ENCODE results near the gene INPP5D.

DNA sequence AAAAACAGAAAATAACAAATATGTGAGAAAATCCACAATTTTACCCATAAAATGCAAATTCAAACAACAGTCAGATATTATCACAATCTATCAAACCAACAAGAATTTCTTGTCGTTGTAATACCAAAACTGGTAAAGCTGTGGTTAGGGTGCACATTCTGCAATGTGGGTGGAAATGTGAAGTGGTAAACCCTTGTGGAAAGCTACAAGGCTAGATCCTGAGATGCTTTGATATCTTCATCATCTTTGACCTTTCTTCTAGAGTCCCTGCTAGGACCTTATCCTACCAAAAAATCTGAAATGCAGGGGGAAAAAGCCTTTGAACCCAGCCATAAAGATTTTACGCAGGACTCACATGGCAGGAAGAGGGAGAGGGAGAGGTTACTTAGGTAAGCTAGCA is 174.1 kb downstream of the INPP5D start:
- TF ChIP-seq, protein P1, sequence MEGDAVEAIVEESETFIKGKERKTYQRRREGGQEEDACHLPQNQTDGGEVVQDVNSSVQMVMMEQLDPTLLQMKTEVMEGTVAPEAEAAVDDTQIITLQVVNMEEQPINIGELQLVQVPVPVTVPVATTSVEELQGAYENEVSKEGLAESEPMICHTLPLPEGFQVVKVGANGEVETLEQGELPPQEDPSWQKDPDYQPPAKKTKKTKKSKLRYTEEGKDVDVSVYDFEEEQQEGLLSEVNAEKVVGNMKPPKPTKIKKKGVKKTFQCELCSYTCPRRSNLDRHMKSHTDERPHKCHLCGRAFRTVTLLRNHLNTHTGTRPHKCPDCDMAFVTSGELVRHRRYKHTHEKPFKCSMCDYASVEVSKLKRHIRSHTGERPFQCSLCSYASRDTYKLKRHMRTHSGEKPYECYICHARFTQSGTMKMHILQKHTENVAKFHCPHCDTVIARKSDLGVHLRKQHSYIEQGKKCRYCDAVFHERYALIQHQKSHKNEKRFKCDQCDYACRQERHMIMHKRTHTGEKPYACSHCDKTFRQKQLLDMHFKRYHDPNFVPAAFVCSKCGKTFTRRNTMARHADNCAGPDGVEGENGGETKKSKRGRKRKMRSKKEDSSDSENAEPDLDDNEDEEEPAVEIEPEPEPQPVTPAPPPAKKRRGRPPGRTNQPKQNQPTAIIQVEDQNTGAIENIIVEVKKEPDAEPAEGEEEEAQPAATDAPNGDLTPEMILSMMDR (IDR thresholded peaks at IDR 0.05; ENCODE audit: low read depth, low read length): no peak
- TF ChIP-seq EZH2phosphoT487 (IDR thresholded peaks at IDR 0.05; ENCODE audit: low read depth): no peak

All from OCI-LY3 (cell line).